Measurements from ENCODE around the gene DBNDD1.

The DBNDD1 gene

GRCh38 chr16:90046122-90046970, 27.1 kb upstream of the DBNDD1 start:
- no peaks in the 10 kb centered on the region for H3K36me3 Mint-ChIP-seq (ENCODE audit: low read depth)
- H3K4me3 Mint-ChIP-seq: peak overlapping the region; percentile 58
- peaks cover 28% of the 10 kb centered on the region for H3K27me3 Mint-ChIP-seq
- no peak overlapping the region for H3K27ac Mint-ChIP-seq
- intact Hi-C loops (cut with micrococcal nuclease): no loop called here
- H3K9me3 Mint-ChIP-seq: no peaks in the 10 kb centered on the region
- H3K4me1 Mint-ChIP-seq (ENCODE audit: low read depth): peaks cover 15% of the 10 kb centered on the region

- Mint-ChIP-seq H3K4me1 (ENCODE audit: low read depth) (peaks cover 10% of the 10 kb centered on the region), H3K36me3 (ENCODE audit: low read depth) (peaks cover 12% of the 10 kb centered on the region), H3K27me3 (peaks cover 28% of the 10 kb centered on the region), H3K4me3 (no peak overlapping the region), H3K27ac (no peak overlapping the region), H3K9me3 (no peaks in the 10 kb centered on the region)
- intact Hi-C loops (cut with micrococcal nuclease): no loop called here
These were observed 24.9 kb upstream of the DBNDD1 start for GRCh38 chr16:90044111-90044551.

GRCh38 chr16:90043526-90043925, 24.3 kb upstream of the DBNDD1 start:
- Mint-ChIP-seq H3K36me3 (ENCODE audit: low read depth) (peaks cover 12% of the 10 kb centered on the region), H3K4me3 (no peak overlapping the region), H3K27ac (no peak overlapping the region), H3K9me3 (no peaks in the 10 kb centered on the region), H3K4me1 (ENCODE audit: low read depth) (peaks cover 10% of the 10 kb centered on the region), H3K27me3 (peaks cover 24% of the 10 kb centered on the region)
- intact Hi-C loops (cut with micrococcal nuclease): no loop called here

GRCh38 chr16:90042946-90043514, 23.8 kb upstream of the DBNDD1 start:
- H3K9me3 Mint-ChIP-seq: no peaks in the 10 kb centered on the region
- H3K36me3 Mint-ChIP-seq (ENCODE audit: low read depth): peaks cover 12% of the 10 kb centered on the region
- peaks cover 10% of the 10 kb centered on the region for H3K4me1 Mint-ChIP-seq (ENCODE audit: low read depth)
- H3K27ac Mint-ChIP-seq: no peak overlapping the region
- peaks cover 21% of the 10 kb centered on the region for H3K27me3 Mint-ChIP-seq
- no peak overlapping the region for H3K4me3 Mint-ChIP-seq
- intact Hi-C loops (cut with micrococcal nuclease): no loop called here

GRCh38 chr16:90041896-90042473, 22.7 kb upstream of the DBNDD1 start:
- Mint-ChIP-seq H3K9me3 (no peaks in the 10 kb centered on the region), H3K36me3 (ENCODE audit: low read depth) (peaks cover 13% of the 10 kb centered on the region), H3K27me3 (peaks cover 17% of the 10 kb centered on the region), H3K4me1 (ENCODE audit: low read depth) (peaks cover 7% of the 10 kb centered on the region), H3K27ac (no peak overlapping the region), H3K4me3 (no peak overlapping the region)
- intact Hi-C loops (cut with micrococcal nuclease): no loop called here

- intact Hi-C loops (cut with micrococcal nuclease): no loop called here
- Mint-ChIP-seq H3K27ac (no peak overlapping the region), H3K4me3 (no peak overlapping the region), H3K4me1 (ENCODE audit: low read depth) (no peaks in the 10 kb centered on the region), H3K36me3 (ENCODE audit: low read depth) (peaks cover 24% of the 10 kb centered on the region), H3K27me3 (peaks cover under 1% of the 10 kb centered on the region), H3K9me3 (no peaks in the 10 kb centered on the region)
These were observed 21.1 kb upstream of the DBNDD1 start for GRCh38 chr16:90040152-90041023.

GRCh38 chr16:90037276-90037675, 18.0 kb upstream of the DBNDD1 start:
- intact Hi-C loops (cut with micrococcal nuclease): no loop called here
- H3K9me3 Mint-ChIP-seq: no peaks in the 10 kb centered on the region
- H3K27me3 Mint-ChIP-seq: no peaks in the 10 kb centered on the region
- H3K27ac Mint-ChIP-seq: no peak overlapping the region
- peaks cover 25% of the 10 kb centered on the region for H3K36me3 Mint-ChIP-seq (ENCODE audit: low read depth)
- no peak overlapping the region for H3K4me3 Mint-ChIP-seq
- peaks cover 3% of the 10 kb centered on the region for H3K4me1 Mint-ChIP-seq (ENCODE audit: low read depth)

GRCh38 chr16:90035902-90036301, 16.6 kb upstream of the DBNDD1 start:
- Mint-ChIP-seq H3K4me1 (ENCODE audit: low read depth) (peaks cover 12% of the 10 kb centered on the region), H3K27me3 (no peaks in the 10 kb centered on the region), H3K9me3 (no peaks in the 10 kb centered on the region), H3K36me3 (ENCODE audit: low read depth) (peaks cover 34% of the 10 kb centered on the region), H3K27ac (no peak overlapping the region), H3K4me3 (no peak overlapping the region)
- intact Hi-C loops (cut with micrococcal nuclease): no loop called here

GRCh38 chr16:90034504-90034903, 15.2 kb upstream of the DBNDD1 start:
- no peaks in the 10 kb centered on the region for H3K9me3 Mint-ChIP-seq
- H3K4me1 Mint-ChIP-seq (ENCODE audit: low read depth): peaks cover 12% of the 10 kb centered on the region
- peaks cover 22% of the 10 kb centered on the region for H3K36me3 Mint-ChIP-seq (ENCODE audit: low read depth)
- H3K27me3 Mint-ChIP-seq: no peaks in the 10 kb centered on the region
- intact Hi-C loops (cut with micrococcal nuclease): no loop called here
- H3K27ac Mint-ChIP-seq: no peak overlapping the region
- H3K4me3 Mint-ChIP-seq: no peak overlapping the region

- no peaks in the 10 kb centered on the region for H3K27me3 Mint-ChIP-seq
- intact Hi-C loops (cut with micrococcal nuclease): no loop called here
- H3K9me3 Mint-ChIP-seq: no peaks in the 10 kb centered on the region
- H3K36me3 Mint-ChIP-seq (ENCODE audit: low read depth): peaks cover 22% of the 10 kb centered on the region
- peaks cover 12% of the 10 kb centered on the region for H3K4me1 Mint-ChIP-seq (ENCODE audit: low read depth)
- H3K27ac Mint-ChIP-seq: peak overlapping the region; percentile 3
- no peak overlapping the region for H3K4me3 Mint-ChIP-seq
These were observed 14.1 kb upstream of the DBNDD1 start for GRCh38 chr16:90033387-90033786.

- Mint-ChIP-seq H3K36me3 (ENCODE audit: low read depth) (peaks cover 22% of the 10 kb centered on the region), H3K4me1 (ENCODE audit: low read depth) (peaks cover 12% of the 10 kb centered on the region), H3K27ac (peak overlapping the region; percentile 37), H3K27me3 (no peaks in the 10 kb centered on the region), H3K4me3 (no peak overlapping the region), H3K9me3 (no peaks in the 10 kb centered on the region)
- intact Hi-C loops (cut with micrococcal nuclease): no loop called here
These were observed 13.5 kb upstream of the DBNDD1 start for GRCh38 chr16:90032674-90033331.

GRCh38 chr16:90031931-90032673, 12.8 kb upstream of the DBNDD1 start:
- Mint-ChIP-seq H3K27ac (peak overlapping the region; percentile 37), H3K4me3 (no peak overlapping the region), H3K4me1 (ENCODE audit: low read depth) (peaks cover 12% of the 10 kb centered on the region), H3K27me3 (no peaks in the 10 kb centered on the region), H3K36me3 (ENCODE audit: low read depth) (peaks cover 22% of the 10 kb centered on the region), H3K9me3 (no peaks in the 10 kb centered on the region)
- intact Hi-C loops (cut with micrococcal nuclease): no loop called here

Measured in dendritic cell treated with granulocyte-macrophage colony-stimulating factor and Interleukin-4, amounts not matched to agents 40 ng/mL and 50 ng/mL, for 4 days (primary cell).